Smooth muscle cell (in vitro differentiated cells): ENCODE measurements around the gene NOX5. TPM values are rescaled to one million over a fixed set of nuclear protein-coding genes. Genes with fewer than 3 reads are reported as not detected.

Source experiments
- DNase-seq: peaks from one replicate; lab custom pipeline; 2025; ENCODE audit not compliant: unreplicated experiment; lab: John Stamatoyannopoulos, UW
- H2AFZ ChIP-seq: fragments of 200-600 bp; sonication (generic); 2 replicates; pipeline ENCODE4 v1.6.0; 2016; ENCODE audit warnings: antibody characterized with exemption, low read depth, mild to moderate bottlenecking
- H3F3A ChIP-seq: fragments of 200-600 bp; sonication (generic); 2 replicates; pipeline ENCODE4 v1.6.0; 2017; ENCODE audit warnings: antibody characterized with exemption, low read depth
- H3K27ac ChIP-seq: fragments of 200-600 bp; sonication (generic); 2 replicates; pipeline ENCODE4 v1.5.1; 2016; ENCODE audit warnings: low read depth, mild to moderate bottlenecking
- H3K27me3 ChIP-seq: fragments of 200-600 bp; sonication (generic); 2 replicates; pipeline ENCODE4 v1.6.1; 2016; ENCODE audit warnings: low read depth, mild to moderate bottlenecking
- H3K36me3 ChIP-seq: fragments of 200-600 bp; sonication (generic); 2 replicates; pipeline ENCODE4 v1.5.1; 2016; ENCODE audit warnings: low read depth
- H3K4me1 ChIP-seq: fragments of 200-600 bp; sonication (generic); 2 replicates; pipeline ENCODE4 v1.5.1; 2016; ENCODE audit warnings: low read depth
- H3K4me2 ChIP-seq: fragments of 200-600 bp; sonication (generic); 2 replicates; pipeline ENCODE4 v1.6.0; 2016; ENCODE audit warnings: mild to moderate bottlenecking
- H3K4me3 ChIP-seq: fragments of 200-600 bp; sonication (generic); 2 replicates; pipeline ENCODE4 v1.5.1; 2016; ENCODE audit warnings: mild to moderate bottlenecking
- H3K79me2 ChIP-seq: fragments of 200-600 bp; sonication (generic); 2 replicates; pipeline ENCODE4 v1.6.0; 2016; ENCODE audit warnings: low read depth, mild to moderate bottlenecking
- H3K9ac ChIP-seq: fragments of 200-600 bp; sonication (generic); 2 replicates; pipeline ENCODE4 v1.6.0; 2016; ENCODE audit warnings: low read depth
- H3K9me3 ChIP-seq: fragments of 200-600 bp; sonication (generic); replicated peaks from 2 replicates; pipeline ENCODE4 v1.5.1; 2016; ENCODE audit warnings: low read depth
- H4K20me1 ChIP-seq: fragments of 200-600 bp; sonication (generic); 2 replicates; pipeline ENCODE4 v1.6.0; 2016; ENCODE audit warnings: low read depth
- WGBS: methylation state at CpG from one replicate; pipeline ENCODE4 v1.1.7; 2016; ENCODE audit warnings: low lambda C conversion rate; 5-methylcytosine and 5-hydroxymethylcytosine counted together
- polyA plus RNA-seq: library from polyadenylated mRNA; unstranded; fragments of >200 nt; fragmentation: Nextera tagmentation; extraction: Ambion mirVana; gene quantifications from 2 replicates; pipeline ENCODE4 v1.2.1, GENCODE V29; 2016
- total RNA-seq: library from RNA; depleted of rRNA; stranded (reverse); fragments of >200 nt; gene quantifications from 2 replicates; pipeline ENCODE4 v1.2.3, GENCODE V29; 2014
- TF ChIP-seq, protein P1 (sequence below): fragments of 200-600 bp; sonication (generic); IDR thresholded peaks from 2 replicates; pipeline ENCODE4 v1.5.1; 2017; ENCODE audit warnings: borderline replicate concordance, mild to moderate bottlenecking, antibody characterized with exemption; ENCODE audit not compliant: insufficient read depth, poor library complexity, severe bottlenecking

The NOX5 gene
- total and polyA plus RNA-seq, 2 experiments from 2014 or later, result 0.16 to 0.22 TPM

DNA sequence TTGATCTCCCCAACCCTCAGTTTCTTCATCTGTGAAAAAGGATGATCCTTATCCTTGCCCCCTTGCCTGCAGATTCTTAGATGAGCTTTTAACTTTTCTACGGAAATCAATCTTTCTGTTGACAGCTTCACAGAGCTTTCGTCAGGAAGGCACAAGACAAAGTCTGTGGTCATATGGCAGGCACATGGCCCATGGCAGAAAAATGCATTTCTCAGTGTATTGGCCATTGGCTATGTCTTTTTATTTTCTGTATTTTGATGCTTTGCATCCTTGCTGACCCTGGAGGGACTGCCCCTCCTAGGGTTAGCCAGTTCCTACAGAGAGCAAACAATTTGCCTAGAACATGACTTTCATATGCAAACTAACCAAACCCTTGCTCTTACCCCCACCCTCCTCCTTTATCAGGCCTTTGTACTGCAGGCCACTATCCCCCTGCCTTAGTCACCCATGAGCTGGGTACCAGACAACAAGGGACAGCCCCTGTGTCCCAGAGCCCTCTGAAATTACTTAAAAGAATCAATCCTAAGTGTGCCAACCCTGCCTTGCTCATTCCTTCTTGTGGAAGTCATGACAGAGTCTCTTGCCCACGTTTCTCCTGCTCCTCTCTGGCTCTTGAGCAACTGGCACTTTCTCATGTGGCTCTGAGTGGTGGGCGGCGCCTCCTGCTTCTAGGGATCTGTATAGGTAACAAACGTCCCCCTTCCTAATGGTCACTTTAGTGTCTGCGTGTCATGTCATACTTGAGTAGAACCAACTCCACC lies 24.1 kb upstream of the NOX5 start:
- H3K27ac ChIP-seq, result no peak overlapping the region
- no peaks in the 10 kb centered on the region for H3K9me3 ChIP-seq
- H3K79me2 ChIP-seq, result no peaks in the 10 kb centered on the region
- no peaks in the 10 kb centered on the region for H4K20me1 ChIP-seq
- TF ChIP-seq, protein P1, sequence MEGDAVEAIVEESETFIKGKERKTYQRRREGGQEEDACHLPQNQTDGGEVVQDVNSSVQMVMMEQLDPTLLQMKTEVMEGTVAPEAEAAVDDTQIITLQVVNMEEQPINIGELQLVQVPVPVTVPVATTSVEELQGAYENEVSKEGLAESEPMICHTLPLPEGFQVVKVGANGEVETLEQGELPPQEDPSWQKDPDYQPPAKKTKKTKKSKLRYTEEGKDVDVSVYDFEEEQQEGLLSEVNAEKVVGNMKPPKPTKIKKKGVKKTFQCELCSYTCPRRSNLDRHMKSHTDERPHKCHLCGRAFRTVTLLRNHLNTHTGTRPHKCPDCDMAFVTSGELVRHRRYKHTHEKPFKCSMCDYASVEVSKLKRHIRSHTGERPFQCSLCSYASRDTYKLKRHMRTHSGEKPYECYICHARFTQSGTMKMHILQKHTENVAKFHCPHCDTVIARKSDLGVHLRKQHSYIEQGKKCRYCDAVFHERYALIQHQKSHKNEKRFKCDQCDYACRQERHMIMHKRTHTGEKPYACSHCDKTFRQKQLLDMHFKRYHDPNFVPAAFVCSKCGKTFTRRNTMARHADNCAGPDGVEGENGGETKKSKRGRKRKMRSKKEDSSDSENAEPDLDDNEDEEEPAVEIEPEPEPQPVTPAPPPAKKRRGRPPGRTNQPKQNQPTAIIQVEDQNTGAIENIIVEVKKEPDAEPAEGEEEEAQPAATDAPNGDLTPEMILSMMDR, result no peak
- 63% methylated on average over 7 of the region's 7 CpGs for WGBS
- no peak overlapping the region for H2AFZ ChIP-seq
- H3F3A ChIP-seq, result peaks cover 22% of the 10 kb centered on the region
- H3K9ac ChIP-seq, result no peak overlapping the region
- no peaks in the 10 kb centered on the region for H3K27me3 ChIP-seq
- H3K4me1 ChIP-seq, result no peaks in the 10 kb centered on the region
- no peak for DNase-seq
- H3K4me3 ChIP-seq, result no peak overlapping the region
- no peaks in the 10 kb centered on the region for H3K36me3 ChIP-seq
- H3K4me2 ChIP-seq, result peak overlapping the region; percentile 28

DNA sequence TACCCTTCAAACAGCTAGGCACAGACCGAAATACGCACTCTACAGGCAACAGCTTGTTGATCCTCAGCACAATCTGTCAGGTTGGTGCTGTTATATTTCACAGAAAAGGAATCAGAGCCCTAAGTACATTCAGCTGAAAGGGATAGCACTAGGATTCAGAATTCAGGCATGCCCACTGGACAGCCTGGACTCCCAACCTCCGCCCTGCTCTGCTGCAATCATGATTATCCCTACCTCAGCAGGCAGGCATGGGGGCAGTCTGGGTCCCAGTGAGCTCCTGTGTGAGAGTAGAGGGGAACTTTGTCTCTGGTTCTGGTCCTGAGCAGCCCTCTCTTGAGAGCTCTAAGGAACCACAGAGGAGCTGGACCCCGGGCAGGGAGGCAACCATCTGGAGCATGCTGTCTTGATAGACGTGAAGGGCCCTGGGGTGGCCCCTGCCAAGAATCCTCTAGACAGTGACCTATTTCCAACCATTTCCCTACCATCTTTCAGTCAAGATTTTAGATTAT lies 23.4 kb upstream of the NOX5 start:
- TF ChIP-seq, protein P1, result no peak
- Histone ChIP-seq H3K79me2 (no peaks in the 10 kb centered on the region), H3K4me3 (no peak overlapping the region), H3K9ac (no peak overlapping the region), H3K36me3 (no peaks in the 10 kb centered on the region), H3K27me3 (no peaks in the 10 kb centered on the region), H3K4me1 (no peaks in the 10 kb centered on the region), H3K9me3 (no peaks in the 10 kb centered on the region), H3F3A (peaks cover 22% of the 10 kb centered on the region), H4K20me1 (no peaks in the 10 kb centered on the region), H2AFZ (no peak overlapping the region), H3K4me2 (peak overlapping the region; percentile 28), H3K27ac (no peak overlapping the region)
- 51% methylated on average over 5 of the region's 5 CpGs for WGBS
- no peak for DNase-seq

DNA sequence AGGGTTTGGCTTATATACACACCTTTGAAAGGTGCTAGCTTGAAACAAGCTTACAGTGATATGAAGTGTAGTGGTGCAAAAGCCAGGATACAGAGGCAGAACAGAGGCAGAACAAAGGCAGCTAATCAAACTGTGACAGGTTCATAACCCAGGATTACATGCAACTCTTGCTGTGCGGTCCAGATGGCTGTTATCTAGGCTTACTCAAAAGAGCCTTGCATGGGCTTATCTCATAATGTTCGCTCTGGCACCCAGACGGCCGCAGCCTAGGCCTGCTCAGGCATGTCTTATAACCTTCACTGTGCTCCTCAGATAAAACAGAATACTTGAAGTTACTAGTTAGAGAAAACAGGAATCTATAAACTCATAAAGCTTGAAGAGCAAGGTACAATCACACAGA lies 22.8 kb upstream of the NOX5 start:
- Histone ChIP-seq H3K9me3 (no peaks in the 10 kb centered on the region), H4K20me1 (no peaks in the 10 kb centered on the region), H3K4me2 (peak overlapping the region; percentile 28), H3K27ac (peak overlapping the region; percentile 26), H2AFZ (no peak overlapping the region), H3F3A (peaks cover 22% of the 10 kb centered on the region), H3K4me3 (no peak overlapping the region), H3K4me1 (no peaks in the 10 kb centered on the region), H3K9ac (no peak overlapping the region), H3K79me2 (no peaks in the 10 kb centered on the region), H3K36me3 (no peaks in the 10 kb centered on the region), H3K27me3 (no peaks in the 10 kb centered on the region)
- TF ChIP-seq, protein P1, result no peak
- no peak for DNase-seq
- WGBS, result 0% methylated on average over 4 of the region's 4 CpGs
